H1 (cell line): Measurements from ENCODE around the gene KMT2A. TPM values are rescaled to one million over a fixed set of nuclear protein-coding genes. Genes with fewer than 3 reads are reported as not detected.
"Not testable (repeated sequence)": the region's sequence is repeated elsewhere in the genome, so short reads cannot be mapped to it uniquely, and the experiment has no call there.

Source experiments
- CTCF ChIA-PET: fragments of 300-600 bp; sonication (Branson Sonifier 250); formaldehyde crosslinking; loops from one replicate; lab custom pipeline; 2021; ENCODE audit not compliant: partially characterized antibody; lab: Charles Lee
- POLR2A ChIA-PET: fragments of 300-600 bp; sonication (Branson Sonifier 250); formaldehyde crosslinking; loops from one replicate; lab custom pipeline; 2021; ENCODE audit warnings: inconsistent platforms; ENCODE audit not compliant: partially characterized antibody; lab: Charles Lee
- DNase-seq, 2 experiments: peaks; one replicate each; pipeline versions ENCODE4 v3.0.0 to v3.0.0-alpha.2; 2010 to 2022; ENCODE audit warnings: low spot score in 2 of 2, low read depth in 1 of 2, mixed read lengths in 1 of 2
- FAIRE-seq: peaks from 2 replicates; lab custom pipeline; 2011; peaks lifted over from hg19 to GRCh38; lab: Jason Lieb, UNC
- H2AFZ ChIP-seq: 2 replicates; pipeline ENCODE4 v1.8.1; 2012; ENCODE audit warnings: low read length, inconsistent platforms
- H2AK5ac ChIP-seq: 2 replicates; pipeline ENCODE4 v1.6.1; 2013; ENCODE audit warnings: low read depth, low read length
- H2BK120ac ChIP-seq: replicated peaks from 2 replicates; pipeline ENCODE3; 2013; ENCODE audit warnings: low read depth, low read length, inconsistent platforms
- H2BK12ac ChIP-seq: 2 replicates; pipeline ENCODE4 v1.6.1; 2013; ENCODE audit warnings: low read depth, low read length
- H2BK15ac ChIP-seq: 2 replicates; pipeline ENCODE4 v1.6.1; 2013; ENCODE audit warnings: low read length
- H2BK20ac ChIP-seq: 2 replicates; pipeline ENCODE4 v1.6.1; 2013; ENCODE audit warnings: low read length
- H2BK5ac ChIP-seq: 2 replicates; pipeline ENCODE4 v1.6.1; 2013; ENCODE audit warnings: low read depth, low read length
- H3K14ac ChIP-seq: 2 replicates; pipeline ENCODE4 v1.6.1; 2013; ENCODE audit warnings: inconsistent platforms; ENCODE audit not compliant: insufficient read length
- H3K18ac ChIP-seq: 2 replicates; pipeline ENCODE4 v1.6.1; 2013; ENCODE audit warnings: low read length; ENCODE audit errors: extremely low read depth
- H3K23ac ChIP-seq: 2 replicates; pipeline ENCODE4 v1.6.1; 2013; ENCODE audit warnings: inconsistent platforms; ENCODE audit not compliant: insufficient read length
- H3K23me2 ChIP-seq: 2 replicates; pipeline ENCODE4 v1.6.1; 2013; ENCODE audit warnings: low read depth, low read length
- H3K27ac ChIP-seq: 2 replicates; pipeline ENCODE4 v1.6.1; 2011; ENCODE audit warnings: low read depth, low read length, inconsistent platforms
- H3K27me3 ChIP-seq, 4 experiments: replicated peaks in 1 of 4; 1 replicate in 1 of 4; 2 replicates in 3 of 4; pipeline versions ENCODE4 v1.6.1 to v1.8.1; 2011 to 2013; ENCODE audit warnings: low read length in 3 of 4, mild to moderate bottlenecking in 3 of 4, inconsistent platforms in 2 of 4, mixed read lengths in 2 of 4, moderate library complexity in 1 of 4; ENCODE audit not compliant: control insufficient read depth in 3 of 4, insufficient read depth in 3 of 4; ENCODE audit errors: extremely low read depth in 1 of 4
- H3K36me3 ChIP-seq, 4 experiments: 2 replicates each; pipeline versions ENCODE4 v1.6.1 to v1.8.1; 2011 to 2013; ENCODE audit warnings: mild to moderate bottlenecking in 4 of 4, low read length in 3 of 4, moderate library complexity in 2 of 4, control low read depth in 1 of 4, inconsistent platforms in 1 of 4; ENCODE audit not compliant: insufficient read depth in 4 of 4, control insufficient read depth in 2 of 4
- H3K4ac ChIP-seq: replicated peaks from 2 replicates; pipeline ENCODE3; 2013; ENCODE audit warnings: low read length, low read depth, mixed read lengths, inconsistent platforms; ENCODE audit not compliant: insufficient read length
- H3K4me1 ChIP-seq, 4 experiments: replicated peaks in 1 of 4; 1 replicate in 1 of 4; 2 replicates in 3 of 4; pipeline versions ENCODE4 v1.6.1 to v1.8.1; 2011 to 2013; ENCODE audit warnings: low read length in 3 of 4, inconsistent platforms in 2 of 4, mixed read lengths in 1 of 4; ENCODE audit not compliant: insufficient read depth in 4 of 4, control insufficient read depth in 3 of 4
- H3K4me2 ChIP-seq, 2 experiments: 2 replicates each; pipeline versions ENCODE4 v1.6.1 to v1.8.1; 2011 to 2013; ENCODE audit warnings: low read depth in 2 of 2, low read length in 2 of 2, control low read depth in 1 of 2, inconsistent platforms in 1 of 2, mild to moderate bottlenecking in 1 of 2; ENCODE audit not compliant: insufficient read depth in 1 of 2
- H3K4me3 ChIP-seq, 4 experiments: fragments of 200-600, 300-600 bp in 1 of 4; sonication (generic), shearing (Covaris generic), sonication (Bioruptor Twin) in 1 of 4; 2 replicates each; pipeline versions ENCODE4 v1.5.1 to v1.8.1; 2011 to 2016; ENCODE audit warnings: low read length in 4 of 4, low read depth in 3 of 4, control low read depth in 2 of 4, inconsistent platforms in 2 of 4, mild to moderate bottlenecking in 2 of 4, mixed read lengths in 1 of 4, moderate library complexity in 1 of 4; ENCODE audit not compliant: insufficient read depth in 2 of 4; ENCODE audit errors: extremely low read depth in 1 of 4
- H3K56ac ChIP-seq: replicated peaks from 2 replicates; pipeline ENCODE3; 2013; ENCODE audit warnings: low read depth, mild to moderate bottlenecking, mixed read lengths, low read length, inconsistent platforms; ENCODE audit not compliant: insufficient read length
- H3K79me1 ChIP-seq: 2 replicates; pipeline ENCODE4 v1.6.1; 2013; ENCODE audit warnings: low read depth, low read length, control low read depth
- H3K79me2 ChIP-seq, 2 experiments: 2 replicates each; pipeline versions ENCODE4 v1.6.1 to v1.8.1; 2012 to 2013; ENCODE audit warnings: low read length in 2 of 2, mild to moderate bottlenecking in 2 of 2, inconsistent platforms in 1 of 2; ENCODE audit not compliant: insufficient read depth in 2 of 2, control insufficient read depth in 1 of 2
- H3K9ac ChIP-seq, 4 experiments: replicated peaks in 1 of 4; 1 replicate in 1 of 4; 2 replicates in 3 of 4; pipeline versions ENCODE4 v1.6.1 to v1.8.1; 2011 to 2013; ENCODE audit warnings: low read depth in 3 of 4, low read length in 3 of 4, control low read depth in 2 of 4, mild to moderate bottlenecking in 2 of 4, moderate library complexity in 2 of 4, inconsistent platforms in 1 of 4; ENCODE audit errors: extremely low read depth in 1 of 4
- H3K9me3 ChIP-seq, 2 experiments: 2 replicates each; pipeline versions ENCODE4 v1.6.1 to v1.8.1; 2012 to 2013; ENCODE audit warnings: mild to moderate bottlenecking in 2 of 2, moderate library complexity in 2 of 2, control low read depth in 1 of 2, inconsistent platforms in 1 of 2, low read depth in 1 of 2, low read length in 1 of 2, mixed read lengths in 1 of 2; ENCODE audit not compliant: insufficient read depth in 2 of 2
- H4K20me1 ChIP-seq, 2 experiments: replicated peaks in 1 of 2; 2 replicates each; pipeline versions ENCODE3 to v1.8.1; 2011 to 2013; ENCODE audit warnings: inconsistent platforms in 2 of 2, low read length in 2 of 2, mild to moderate bottlenecking in 1 of 2; ENCODE audit not compliant: insufficient read depth in 2 of 2, control insufficient read depth in 1 of 2
- H4K5ac ChIP-seq: 2 replicates; pipeline ENCODE4 v1.6.1; 2013; ENCODE audit warnings: low read length, low read depth, mixed read lengths, inconsistent platforms; ENCODE audit not compliant: insufficient read length
- H4K8ac ChIP-seq: 2 replicates; pipeline ENCODE4 v1.8.0; 2013; ENCODE audit warnings: mild to moderate bottlenecking, moderate library complexity, low read length, inconsistent platforms; ENCODE audit not compliant: insufficient read depth; ENCODE audit errors: extremely low read depth
- H4K91ac ChIP-seq: replicated peaks from 2 replicates; pipeline ENCODE3; 2013; ENCODE audit warnings: low read length, mixed read lengths, inconsistent platforms; ENCODE audit not compliant: insufficient read length
- MAFK ChIP-seq: IDR thresholded peaks from 2 replicates; pipeline ENCODE4 v1.6.1; 2012; ENCODE audit warnings: low read depth, mild to moderate bottlenecking, improper control_type of control experiment, low read length
- NRF1 ChIP-seq: IDR thresholded peaks from 2 replicates; pipeline ENCODE4 v1.6.1; 2011; ENCODE audit warnings: mild to moderate bottlenecking, low read depth, low read length, improper control_type of control experiment
- WGBS, 2 experiments: shearing (Covaris generic) in 1 of 2; methylation state at CpG; one replicate each; pipeline versions ENCODE4 v1.1.6 to v1.1.7; 2013 to 2015; ENCODE audit warnings: low lambda C conversion rate in 2 of 2, mixed read lengths in 2 of 2, inconsistent platforms in 1 of 2, low coverage in 1 of 2, missing lambda C conversion rate in 1 of 2; ENCODE audit not compliant: insufficient replicate concordance in 2 of 2, insufficient coverage in 1 of 2, insufficient read length in 1 of 2; ENCODE audit errors: extremely low coverage in 1 of 2, missing lambda C conversion rate in 1 of 2; 5-methylcytosine and 5-hydroxymethylcytosine counted together
- polyA plus RNA-seq, 7 experiments: library from polyadenylated mRNA; depleted of rRNA in 3 of 7; stranded (reverse) in 5 of 7; unstranded in 2 of 7; fragments of >200 nt in 5 of 7; fragments of 200-250 nt in 2 of 7; gene quantifications; 1 replicate in 5 of 7; 2 replicates in 1 of 7; 4 replicates in 1 of 7; pipeline versions ENCODE4 v1.2.1 to v1.2.3, GENCODE V29; 2011 to 2013; ENCODE audit warnings: missing spikeins in 2 of 7, mixed read lengths in 2 of 7
- total RNA-seq: library from RNA; stranded (reverse); fragmentation: NEBNext Ultra II Directional; extraction: Animal tissue kit (Norgen Biotek cat#: 25700); gene quantifications from 2 replicates; pipeline ENCODE4 v1.2.1, GENCODE V29; 2021
- TF ChIP-seq, protein P1 (sequence below): IDR thresholded peaks from 2 replicates; pipeline ENCODE4 v1.6.1; 2012; ENCODE audit warnings: inconsistent platforms

KMT2A gene
- total and polyA plus RNA-seq, 2 of the 8 experiments (the other 6 are each of a cell fraction or from before 2014, with no cell fraction given) = 35.9 to 62.1 TPM

DNA sequence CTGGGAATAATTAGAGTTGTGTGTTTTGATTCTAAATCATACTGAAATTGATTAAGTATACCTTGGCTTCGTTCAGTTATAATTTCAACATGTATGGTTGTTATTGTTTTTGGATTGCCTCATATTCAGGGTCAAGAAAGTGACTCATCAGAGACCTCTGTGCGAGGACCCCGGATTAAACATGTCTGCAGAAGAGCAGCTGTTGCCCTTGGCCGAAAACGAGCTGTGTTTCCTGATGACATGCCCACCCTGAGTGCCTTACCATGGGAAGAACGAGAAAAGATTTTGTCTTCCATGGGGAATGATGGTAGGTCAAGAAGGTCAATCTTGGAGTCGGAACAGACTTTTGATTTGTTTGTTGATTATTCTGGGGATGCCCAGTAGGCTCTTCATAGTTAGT lies 40.4 kb downstream of the KMT2A start (continued):
- TF ChIP-seq, protein P1, sequence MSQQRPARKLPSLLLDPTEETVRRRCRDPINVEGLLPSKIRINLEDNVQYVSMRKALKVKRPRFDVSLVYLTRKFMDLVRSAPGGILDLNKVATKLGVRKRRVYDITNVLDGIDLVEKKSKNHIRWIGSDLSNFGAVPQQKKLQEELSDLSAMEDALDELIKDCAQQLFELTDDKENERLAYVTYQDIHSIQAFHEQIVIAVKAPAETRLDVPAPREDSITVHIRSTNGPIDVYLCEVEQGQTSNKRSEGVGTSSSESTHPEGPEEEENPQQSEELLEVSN = no peak
- no peak for TF ChIP-seq NRF1
- no peak for TF ChIP-seq MAFK

DNA sequence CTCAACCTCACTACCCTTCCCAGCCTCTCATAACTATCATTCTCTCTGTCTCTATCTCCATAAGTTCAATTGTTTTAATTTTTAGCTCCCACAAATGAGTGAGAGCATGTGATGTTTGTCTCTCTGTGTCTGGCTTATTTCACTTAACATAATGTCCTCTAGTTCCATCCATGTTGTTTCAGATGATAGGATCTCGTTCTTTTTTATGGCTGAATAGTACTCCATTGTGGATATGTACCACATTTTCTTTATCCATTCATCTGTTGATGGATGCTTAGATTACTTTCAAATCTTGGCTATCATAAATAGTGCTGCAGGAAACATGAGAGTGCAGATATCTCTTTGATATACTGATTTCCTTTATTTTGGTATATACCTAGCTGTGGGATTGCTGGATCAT lies 44.9 kb downstream of the KMT2A start:
- H3K4me1 ChIP-seq, H3K9ac ChIP-seq, H3K4me2 ChIP-seq, H3K14ac ChIP-seq, H4K20me1 ChIP-seq, H4K91ac ChIP-seq, H4K8ac ChIP-seq, H3K9me3 ChIP-seq, H4K5ac ChIP-seq, DNase-seq, POLR2A ChIA-PET, H3K4me3 ChIP-seq, H2AK5ac ChIP-seq, H3K79me1 ChIP-seq, H3K27me3 ChIP-seq, FAIRE-seq, H3K23me2 ChIP-seq, H2BK120ac ChIP-seq, H3K18ac ChIP-seq, H2AFZ ChIP-seq, H3K4ac ChIP-seq, H2BK20ac ChIP-seq, H3K56ac ChIP-seq, H3K27ac ChIP-seq, H3K23ac ChIP-seq, H2BK15ac ChIP-seq, H2BK5ac ChIP-seq, H3K79me2 ChIP-seq, H2BK12ac ChIP-seq: not testable (repeated sequence)
- CTCF ChIA-PET = interaction anchor here (0.8 kb wide), 1 partner anchor 29 kb away, joined by 3 read pairs; no protein-coding TSS in a partner anchor
- peaks cover 25 to 84% (median 68%) of the 10 kb centered on the region in 4 experiments for H3K36me3 ChIP-seq
- WGBS, 2 experiments = 90% methylated on average over 1 of the region's 1 CpG; no CpG with 5 or more reads in 1 of the 2 experiments
